ENCODE measurements around the gene ZNF668.

The ZNF668 gene

GRCh38 chr16:31113121-31114120 lies 39.4 kb upstream of the ZNF668 start:
- no peak for TF ChIP-seq CTCF (IDR thresholded peaks at IDR 0.05; ENCODE audit: borderline replicate concordance, insufficient read depth, low read depth, low read length)
- no peak overlapping the region for H3K4me3 ChIP-seq (ENCODE audit: low read depth, low read length)

- H3K4me3 ChIP-seq (ENCODE audit: low read depth, low read length), result no peak overlapping the region
Measured at GRCh38 chr16:31112711-31113110, 38.7 kb upstream of the ZNF668 start.

GRCh38 chr16:31111881-31112466 lies 37.9 kb upstream of the ZNF668 start:
- no peak for TF ChIP-seq CTCF (IDR thresholded peaks at IDR 0.05; ENCODE audit: borderline replicate concordance, insufficient read depth, low read depth, low read length)
- no peak overlapping the region for H3K4me3 ChIP-seq (ENCODE audit: low read depth, low read length)

More at GRCh38 chr16:31112711-31113110, 38.7 kb upstream of the ZNF668 start:
- no peak for TF ChIP-seq CTCF (IDR thresholded peaks at IDR 0.05; ENCODE audit: borderline replicate concordance, insufficient read depth, low read depth, low read length)

GRCh38 chr16:31110106-31111034 lies 36.3 kb upstream of the ZNF668 start:
- TF ChIP-seq CTCF (IDR thresholded peaks at IDR 0.05; ENCODE audit: borderline replicate concordance, insufficient read depth, low read depth, low read length), result no peak
- no peak overlapping the region for H3K4me3 ChIP-seq (ENCODE audit: low read depth, low read length)

GRCh38 chr16:31109622-31110021 lies 35.6 kb upstream of the ZNF668 start:
- no peak for TF ChIP-seq CTCF (IDR thresholded peaks at IDR 0.05; ENCODE audit: borderline replicate concordance, insufficient read depth, low read depth, low read length)
- no peak overlapping the region for H3K4me3 ChIP-seq (ENCODE audit: low read depth, low read length)

- no peak for TF ChIP-seq CTCF (IDR thresholded peaks at IDR 0.05; ENCODE audit: borderline replicate concordance, insufficient read depth, low read depth, low read length)
- H3K4me3 ChIP-seq (ENCODE audit: low read depth, low read length), result peak overlapping the region; percentile 72
Measured at GRCh38 chr16:31108794-31109558, 34.9 kb upstream of the ZNF668 start.
